Stimulated activated effector memory CD8-positive, alpha-beta T cell treated with anti-CD3 and anti-CD28 coated beads, Interleukin-12 subunit alpha, Interleukin-12 subunit beta, amount 100 ng/mL, for 72 hours (primary cell): Measurements from ENCODE around the gene MYRFL.

Experiments
- ATAC-seq: fragments of 150-1000 bp; cut with Tn5 transposase; 2 replicates; pipeline ENCODE4 v1.10.0; 2021
- DNase-seq, 2 donors: peaks; one replicate each; pipeline ENCODE4 v3.0.0; 2021 to 2022; ENCODE audit warnings: low spot score in 2 of 2
- H3K27ac Mint-ChIP-seq: one replicate; pipeline ENCODE4 v1.8.0; 2022; ENCODE audit warnings: mild to moderate bottlenecking, mixed read lengths
- H3K36me3 Mint-ChIP-seq: one replicate; pipeline ENCODE4 v1.8.0; 2022; ENCODE audit warnings: mild to moderate bottlenecking, mixed read lengths
- H3K4me1 Mint-ChIP-seq: one replicate; pipeline ENCODE4 v1.8.0; 2022; ENCODE audit warnings: mixed read lengths
- H3K4me3 Mint-ChIP-seq: one replicate; pipeline ENCODE4 v1.8.0; 2022; ENCODE audit warnings: mild to moderate bottlenecking, mixed read lengths
- H3K9me3 Mint-ChIP-seq: one replicate; pipeline ENCODE4 v1.8.0; 2022; ENCODE audit warnings: mixed read lengths

MYRFL gene

GRCh38 chr12:69929125-69929524 is 104.1 kb downstream of the MYRFL start:
- Mint-ChIP-seq H3K27ac (no peak overlapping the region), H3K4me1 (no peaks in the 10 kb centered on the region), H3K4me3 (no peak overlapping the region), H3K9me3 (no peaks in the 10 kb centered on the region), H3K36me3 (no peaks in the 10 kb centered on the region)
- peak; percentile 25 for ATAC-seq
- DNase-seq, result no peak

- no peak for ATAC-seq
- no peaks in the 10 kb centered on the region for H3K9me3 Mint-ChIP-seq
- H3K36me3 Mint-ChIP-seq, result no peaks in the 10 kb centered on the region
- H3K4me3 Mint-ChIP-seq, result no peak overlapping the region
- no peaks in the 10 kb centered on the region for H3K4me1 Mint-ChIP-seq
- no peak for DNase-seq
- H3K27ac Mint-ChIP-seq, result no peak overlapping the region
Measured at GRCh38 chr12:69929531-69929930, 104.5 kb downstream of the MYRFL start.

GRCh38 chr12:69931569-69931968 is 106.5 kb downstream of the MYRFL start:
- no peak overlapping the region for H3K4me3 Mint-ChIP-seq
- H3K9me3 Mint-ChIP-seq, result no peaks in the 10 kb centered on the region
- H3K36me3 Mint-ChIP-seq, result no peaks in the 10 kb centered on the region
- H3K4me1 Mint-ChIP-seq, result no peaks in the 10 kb centered on the region
- no peak overlapping the region for H3K27ac Mint-ChIP-seq
- DNase-seq, result no peak
- ATAC-seq, result no peak

- Mint-ChIP-seq H3K27ac (no peak overlapping the region), H3K4me3 (no peak overlapping the region), H3K4me1 (no peaks in the 10 kb centered on the region), H3K36me3 (no peaks in the 10 kb centered on the region), H3K9me3 (no peaks in the 10 kb centered on the region)
- DNase-seq (no peak), ATAC-seq (no peak)
Measured at GRCh38 chr12:69932154-69932553, 107.1 kb downstream of the MYRFL start.

- DNase-seq (no peak), ATAC-seq (no peak)
- no peaks in the 10 kb centered on the region for H3K4me1 Mint-ChIP-seq
- no peak overlapping the region for H3K4me3 Mint-ChIP-seq
- no peaks in the 10 kb centered on the region for H3K9me3 Mint-ChIP-seq
- H3K36me3 Mint-ChIP-seq, result no peaks in the 10 kb centered on the region
- H3K27ac Mint-ChIP-seq, result no peak overlapping the region
Measured at GRCh38 chr12:69932676-69933552, 107.9 kb downstream of the MYRFL start.

GRCh38 chr12:69934011-69934410 is 109.0 kb downstream of the MYRFL start:
- peak; percentile 31 for ATAC-seq
- DNase-seq, result no peak
- Mint-ChIP-seq H3K4me1 (no peaks in the 10 kb centered on the region), H3K27ac (no peak overlapping the region), H3K4me3 (no peak overlapping the region), H3K9me3 (no peaks in the 10 kb centered on the region), H3K36me3 (no peaks in the 10 kb centered on the region)

GRCh38 chr12:69935651-69936100 is 110.6 kb downstream of the MYRFL start:
- ATAC-seq, result no peak
- Mint-ChIP-seq H3K27ac (no peak overlapping the region), H3K36me3 (no peaks in the 10 kb centered on the region), H3K9me3 (no peaks in the 10 kb centered on the region), H3K4me1 (no peaks in the 10 kb centered on the region), H3K4me3 (no peak overlapping the region)
- no peak for DNase-seq

GRCh38 chr12:69936214-69936731 is 111.2 kb downstream of the MYRFL start:
- ATAC-seq, result no peak
- Mint-ChIP-seq H3K36me3 (no peaks in the 10 kb centered on the region), H3K4me1 (no peaks in the 10 kb centered on the region), H3K27ac (no peak overlapping the region), H3K4me3 (no peak overlapping the region), H3K9me3 (no peaks in the 10 kb centered on the region)
- no peak for DNase-seq

- Mint-ChIP-seq H3K4me3 (no peak overlapping the region), H3K27ac (no peak overlapping the region), H3K4me1 (no peaks in the 10 kb centered on the region), H3K9me3 (no peaks in the 10 kb centered on the region), H3K36me3 (no peaks in the 10 kb centered on the region)
- ATAC-seq, result no peak
- DNase-seq, result no peak
Measured at GRCh38 chr12:69936766-69937165, 111.7 kb downstream of the MYRFL start.

GRCh38 chr12:69947123-69947522 is 122.1 kb downstream of the MYRFL start:
- ATAC-seq, result no peak
- Mint-ChIP-seq H3K4me1 (no peaks in the 10 kb centered on the region), H3K36me3 (no peaks in the 10 kb centered on the region), H3K4me3 (no peak overlapping the region), H3K27ac (no peak overlapping the region), H3K9me3 (no peaks in the 10 kb centered on the region)
- DNase-seq, result no peak

- H3K4me1 Mint-ChIP-seq, result no peaks in the 10 kb centered on the region
- no peaks in the 10 kb centered on the region for H3K36me3 Mint-ChIP-seq
- ATAC-seq (no peak), DNase-seq (no peak)
- H3K9me3 Mint-ChIP-seq, result no peaks in the 10 kb centered on the region
- H3K27ac Mint-ChIP-seq, result no peak overlapping the region
- H3K4me3 Mint-ChIP-seq, result no peak overlapping the region
Measured at GRCh38 chr12:69947897-69948296, 122.9 kb downstream of the MYRFL start.

- DNase-seq (no peak), ATAC-seq (no peak)
- Mint-ChIP-seq H3K4me3 (no peak overlapping the region), H3K4me1 (no peaks in the 10 kb centered on the region), H3K9me3 (no peaks in the 10 kb centered on the region), H3K27ac (no peak overlapping the region), H3K36me3 (no peaks in the 10 kb centered on the region)
Measured at GRCh38 chr12:69948851-69949250, 123.8 kb downstream of the MYRFL start.

- no peaks in the 10 kb centered on the region for H3K9me3 Mint-ChIP-seq
- ATAC-seq, result no peak
- no peak overlapping the region for H3K4me3 Mint-ChIP-seq
- no peaks in the 10 kb centered on the region for H3K36me3 Mint-ChIP-seq
- no peak overlapping the region for H3K27ac Mint-ChIP-seq
- DNase-seq, result no peak
- H3K4me1 Mint-ChIP-seq, result no peaks in the 10 kb centered on the region
Measured at GRCh38 chr12:69949311-69950002, 124.4 kb downstream of the MYRFL start.

- no peak overlapping the region for H3K4me3 Mint-ChIP-seq
Measured at GRCh38 chr12:69951108-69951507, 126.1 kb downstream of the MYRFL start.

GRCh38 chr12:69952890-69953289 is 127.9 kb downstream of the MYRFL start:
- Mint-ChIP-seq H3K27ac (no peak overlapping the region), H3K9me3 (no peaks in the 10 kb centered on the region), H3K4me3 (no peak overlapping the region), H3K36me3 (no peaks in the 10 kb centered on the region), H3K4me1 (no peaks in the 10 kb centered on the region)
- no peak for DNase-seq
- ATAC-seq, result no peak

More at GRCh38 chr12:69951108-69951507, 126.1 kb downstream of the MYRFL start:
- no peak for ATAC-seq
- H3K27ac Mint-ChIP-seq, result no peak overlapping the region
- DNase-seq, result no peak
- no peaks in the 10 kb centered on the region for H3K9me3 Mint-ChIP-seq
- no peaks in the 10 kb centered on the region for H3K36me3 Mint-ChIP-seq
- H3K4me1 Mint-ChIP-seq, result no peaks in the 10 kb centered on the region

GRCh38 chr12:69961246-69961645 is 136.2 kb downstream of the MYRFL start:
- DNase-seq (no peak), ATAC-seq (no peak)
- H3K36me3 Mint-ChIP-seq, result no peaks in the 10 kb centered on the region
- H3K27ac Mint-ChIP-seq, result no peak overlapping the region
- H3K4me1 Mint-ChIP-seq, result no peaks in the 10 kb centered on the region
- no peaks in the 10 kb centered on the region for H3K9me3 Mint-ChIP-seq
- no peak overlapping the region for H3K4me3 Mint-ChIP-seq
